CD14-positive monocyte (primary cell): ENCODE results near the gene NFYC. TPM values are rescaled to one million over a fixed set of nuclear protein-coding genes. Genes with fewer than 3 reads are reported as not detected.

Source experiments
- DNase-seq, 3 donors: peaks; one replicate each; pipeline ENCODE4 v3.0.0-alpha.2; 2011 to 2022
- H2AFZ ChIP-seq: 2 replicates; pipeline ENCODE4 v1.6.0; 2012; ENCODE audit warnings: mild to moderate bottlenecking, low read depth, low read length, inconsistent platforms; ENCODE audit not compliant: insufficient read depth, poor library complexity, severe bottlenecking
- H3K27ac ChIP-seq, 2 donors: 1 replicate in 1 of 2; 2 replicates in 1 of 2; pipeline ENCODE4 v1.5.1; 2012 to 2013; ENCODE audit warnings: low read length in 2 of 2, control low read depth in 1 of 2, inconsistent platforms in 1 of 2, low read depth in 1 of 2, mild to moderate bottlenecking in 1 of 2
- H3K27me3 ChIP-seq, 2 donors: one replicate each; pipeline versions ENCODE4 v1.6.0 to v1.6.1; 2011 to 2013; ENCODE audit warnings: low read length in 2 of 2; ENCODE audit not compliant: control insufficient read depth in 2 of 2, insufficient read depth in 2 of 2
- H3K36me3 ChIP-seq, 2 donors: replicated peaks in 1 of 2; 1 replicate in 1 of 2; 2 replicates in 1 of 2; pipeline versions ENCODE4 v1.5.1 to v1.6.1; 2012 to 2013; ENCODE audit warnings: low read length in 2 of 2, control low read depth in 1 of 2, inconsistent platforms in 1 of 2, mild to moderate bottlenecking in 1 of 2; ENCODE audit not compliant: insufficient read depth in 2 of 2, control insufficient read depth in 1 of 2
- H3K4me1 ChIP-seq, 2 donors: 1 replicate in 1 of 2; 2 replicates in 1 of 2; pipeline versions ENCODE4 v1.5.1 to v1.6.1; 2012 to 2013; ENCODE audit warnings: low read length in 2 of 2, control low read depth in 1 of 2, inconsistent platforms in 1 of 2, mild to moderate bottlenecking in 1 of 2, moderate library complexity in 1 of 2; ENCODE audit not compliant: insufficient read depth in 2 of 2, control insufficient read depth in 1 of 2
- H3K4me2 ChIP-seq: replicated peaks from 2 replicates; pipeline ENCODE3; 2012; ENCODE audit warnings: low read length, moderate library complexity, mild to moderate bottlenecking; ENCODE audit not compliant: poor library complexity, severe bottlenecking; ENCODE audit errors: extremely low read depth
- H3K4me3 ChIP-seq, 3 experiments: fragments of 200-600 bp in 1 of 3; sonication (generic) in 1 of 3; replicated peaks in 1 of 3; 1 replicate in 2 of 3; 2 replicates in 1 of 3; pipeline ENCODE4 v1.5.1; 2011 to 2013; ENCODE audit warnings: low read length in 3 of 3, mild to moderate bottlenecking in 3 of 3, control low read depth in 2 of 3, low read depth in 2 of 3, inconsistent platforms in 1 of 3, moderate library complexity in 1 of 3
- H3K79me2 ChIP-seq: 2 replicates; pipeline ENCODE4 v1.6.0; 2012; ENCODE audit warnings: mild to moderate bottlenecking, control low read depth, inconsistent platforms, low read length, moderate library complexity; ENCODE audit not compliant: insufficient read depth
- H3K9ac ChIP-seq: 2 replicates; pipeline ENCODE4 v1.6.0; 2017; ENCODE audit warnings: low read length, mild to moderate bottlenecking; ENCODE audit not compliant: insufficient read depth, poor library complexity, severe bottlenecking
- H3K9me3 ChIP-seq, 2 donors: replicated peaks in 1 of 2; 1 replicate in 1 of 2; 2 replicates in 1 of 2; pipeline versions ENCODE4 v1.5.1 to v1.6.1; 2012 to 2013; ENCODE audit warnings: low read length in 2 of 2, control low read depth in 1 of 2; ENCODE audit not compliant: control insufficient read depth in 1 of 2, insufficient read depth in 1 of 2
- H4K20me1 ChIP-seq: 2 replicates; pipeline ENCODE4 v1.6.0; 2012; ENCODE audit warnings: mild to moderate bottlenecking, low read length, control low read depth, moderate library complexity; ENCODE audit not compliant: insufficient read depth
- H3K27ac Mint-ChIP-seq, 7 donors: one replicate each; pipeline ENCODE4 v1.8.0; 2020; ENCODE audit warnings: mild to moderate bottlenecking in 7 of 7, mixed read lengths in 7 of 7, moderate library complexity in 6 of 7, inconsistent platforms in 2 of 7
- H3K27me3 Mint-ChIP-seq, 3 donors: one replicate each; pipeline ENCODE4 v1.8.0; 2021 to 2022; ENCODE audit warnings: low read depth in 3 of 3, mild to moderate bottlenecking in 3 of 3, mixed read lengths in 3 of 3, moderate library complexity in 3 of 3, inconsistent platforms in 1 of 3
- H3K36me3 Mint-ChIP-seq, 2 donors: one replicate each; pipeline ENCODE4 v1.8.0; 2020; ENCODE audit warnings: mixed read lengths in 2 of 2, inconsistent platforms in 1 of 2, mild to moderate bottlenecking in 1 of 2
- H3K4me1 Mint-ChIP-seq: one replicate; pipeline ENCODE4 v1.8.0; 2020; ENCODE audit warnings: mild to moderate bottlenecking, mixed read lengths
- H3K4me3 Mint-ChIP-seq, 2 donors: one replicate each; pipeline ENCODE4 v1.8.0; 2020; ENCODE audit warnings: mild to moderate bottlenecking in 2 of 2, mixed read lengths in 2 of 2, moderate library complexity in 1 of 2
- H3K9me3 Mint-ChIP-seq, 7 donors: one replicate each; pipeline ENCODE4 v1.8.0; 2020 to 2022; ENCODE audit warnings: mixed read lengths in 7 of 7, mild to moderate bottlenecking in 6 of 7, moderate library complexity in 6 of 7, inconsistent platforms in 2 of 7
- WGBS: methylation state at CpG from one replicate; pipeline ENCODE4 v1.1.5; 2013; ENCODE audit warnings: missing lambda C conversion rate; ENCODE audit not compliant: insufficient coverage; 5-methylcytosine and 5-hydroxymethylcytosine counted together
- intact Hi-C, 2 donors: fragments of 100-400 bp; cut with micrococcal nuclease; formaldehyde crosslinking; loops; one replicate each; pipeline versions ENCODE4 v1.15.0 to v1.15.1; 2023
- polyA plus RNA-seq, 3 donors: library from polyadenylated mRNA; depleted of rRNA in 1 of 3; unstranded in 2 of 3; stranded (reverse) in 1 of 3; fragments of 300-500 nt in 2 of 3; fragments of >200 nt in 1 of 3; fragmentation: Illumina TruSeq in 2 of 3; gene quantifications; 1 replicate in 2 of 3; 2 replicates in 1 of 3; pipeline ENCODE4 v1.2.3, GENCODE V29; 2012 to 2021
- TF ChIP-seq, protein P1 (sequence below): fragments of 200-600 bp; IDR thresholded peaks from one replicate; pipeline ENCODE4 v1.8.0; 2022; ENCODE audit warnings: antibody characterized with exemption, mild to moderate bottlenecking

NFYC gene
- polyA plus RNA-seq, 3 donors: 61.2 to 142 (median 68.2) TPM

DNA sequence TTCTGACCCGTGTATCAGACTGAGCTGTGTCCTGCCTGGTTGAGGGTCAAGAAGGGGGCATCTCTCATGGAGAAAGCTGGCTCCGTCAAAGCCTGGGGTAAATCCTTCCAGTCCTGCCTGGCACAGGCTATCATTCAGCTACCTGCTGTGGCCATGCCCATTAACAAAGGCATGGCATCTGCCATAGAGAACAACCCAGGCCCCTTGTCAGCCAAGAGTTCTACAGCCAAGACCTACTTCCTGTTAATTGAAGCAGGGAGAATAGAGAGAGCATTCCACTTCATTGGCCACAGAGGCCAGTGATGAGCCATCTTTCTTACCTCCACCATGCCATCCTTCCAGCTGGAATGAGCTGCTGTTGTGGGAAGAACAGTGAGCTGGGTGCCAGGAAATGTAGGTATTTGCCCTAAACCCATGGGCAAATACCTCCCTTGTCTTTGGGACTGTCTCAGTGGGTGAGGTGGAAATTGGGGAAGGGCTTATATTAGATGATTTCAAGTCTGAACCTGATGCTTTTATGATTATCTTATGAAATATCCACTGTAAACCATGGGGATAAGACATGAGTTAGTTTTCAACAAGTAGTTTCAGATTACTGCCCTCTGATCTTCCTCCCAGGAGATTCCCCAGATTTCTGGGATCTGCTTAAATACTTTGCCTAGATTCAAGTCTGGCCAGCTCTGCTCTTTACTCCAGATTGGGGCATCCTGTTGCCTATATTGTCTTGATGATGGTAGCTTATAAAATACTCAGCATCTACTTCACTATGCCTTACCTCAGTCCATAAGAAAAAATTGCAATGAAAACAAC is 80.8 kb downstream of the NFYC start:
- H3K9me3 Mint-ChIP-seq: peaks cover 0 to 10% (median 6%) of the 10 kb centered on the region in 7 donors

DNA sequence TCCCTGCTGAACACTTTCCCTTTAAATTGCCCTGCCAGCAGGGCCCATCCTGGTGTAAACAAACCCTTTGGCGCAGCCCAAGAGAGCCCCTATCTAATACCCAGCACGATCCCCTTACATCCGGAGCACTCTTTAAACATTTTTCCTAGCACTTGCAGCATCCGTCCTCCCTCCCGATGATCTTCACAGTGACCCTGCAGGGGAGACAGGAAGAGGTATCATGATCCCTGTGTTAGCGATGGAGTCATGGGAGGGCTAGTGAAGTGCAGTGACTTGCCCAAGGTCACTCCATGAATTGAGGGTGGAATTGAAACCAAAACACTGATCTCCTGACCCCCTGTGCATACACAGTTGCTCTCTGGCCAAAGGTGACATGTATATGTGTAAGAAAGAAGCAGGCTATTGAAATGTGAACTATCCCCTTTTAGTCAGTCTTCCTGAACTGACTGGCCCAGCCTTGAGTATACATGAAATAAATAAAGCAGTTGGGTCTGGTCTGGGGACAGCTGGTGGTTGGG is 82.3 kb downstream of the NFYC start:
- Histone ChIP-seq H3K36me3 (peaks cover 42 to 77% of the 10 kb centered on the region in 2 donors), H3K4me1 (no peaks in the 10 kb centered on the region), H3K79me2 (no peaks in the 10 kb centered on the region), H3K4me2 (no peak overlapping the region), H3K4me3 (no peak overlapping the region), H3K27ac (no peak overlapping the region), H3K9ac (no peak overlapping the region), H3K9me3 (peaks cover 0 to 5% of the 10 kb centered on the region in 2 donors), H2AFZ (no peak overlapping the region), H4K20me1 (peaks cover 11% of the 10 kb centered on the region), H3K27me3 (no peaks in the 10 kb centered on the region)
- intact Hi-C loops: loop anchor here in 1 of 2 donors (10.0 kb wide), 1 partner anchor 181 kb away; no protein-coding TSS in a partner anchor
- H3K27ac Mint-ChIP-seq: no peak overlapping the region
- WGBS: 90% methylated on average over 3 of the region's 6 CpGs
- TF ChIP-seq, protein P1, sequence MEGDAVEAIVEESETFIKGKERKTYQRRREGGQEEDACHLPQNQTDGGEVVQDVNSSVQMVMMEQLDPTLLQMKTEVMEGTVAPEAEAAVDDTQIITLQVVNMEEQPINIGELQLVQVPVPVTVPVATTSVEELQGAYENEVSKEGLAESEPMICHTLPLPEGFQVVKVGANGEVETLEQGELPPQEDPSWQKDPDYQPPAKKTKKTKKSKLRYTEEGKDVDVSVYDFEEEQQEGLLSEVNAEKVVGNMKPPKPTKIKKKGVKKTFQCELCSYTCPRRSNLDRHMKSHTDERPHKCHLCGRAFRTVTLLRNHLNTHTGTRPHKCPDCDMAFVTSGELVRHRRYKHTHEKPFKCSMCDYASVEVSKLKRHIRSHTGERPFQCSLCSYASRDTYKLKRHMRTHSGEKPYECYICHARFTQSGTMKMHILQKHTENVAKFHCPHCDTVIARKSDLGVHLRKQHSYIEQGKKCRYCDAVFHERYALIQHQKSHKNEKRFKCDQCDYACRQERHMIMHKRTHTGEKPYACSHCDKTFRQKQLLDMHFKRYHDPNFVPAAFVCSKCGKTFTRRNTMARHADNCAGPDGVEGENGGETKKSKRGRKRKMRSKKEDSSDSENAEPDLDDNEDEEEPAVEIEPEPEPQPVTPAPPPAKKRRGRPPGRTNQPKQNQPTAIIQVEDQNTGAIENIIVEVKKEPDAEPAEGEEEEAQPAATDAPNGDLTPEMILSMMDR: no peak
- peaks cover 80 to 82% of the 10 kb centered on the region in 2 donors for H3K36me3 Mint-ChIP-seq
- no peak for DNase-seq
- H3K4me1 Mint-ChIP-seq: no peaks in the 10 kb centered on the region
- peaks cover 0 to 11% (median 6%) of the 10 kb centered on the region in 7 donors for H3K9me3 Mint-ChIP-seq
- H3K27me3 Mint-ChIP-seq: peaks cover 0 to 2% (median 0%) of the 10 kb centered on the region in 3 donors
- H3K4me3 Mint-ChIP-seq: no peak overlapping the region

More for the DNA sequence above, 80.8 kb downstream of the NFYC start:
- Mint-ChIP-seq H3K4me1 (no peaks in the 10 kb centered on the region), H3K27ac (peak overlapping the region in 3 of 7 donors; percentile 15 to 37 (median 22)), H3K4me3 (no peak overlapping the region), H3K27me3 (peaks cover 0 to 2% (median 0%) of the 10 kb centered on the region in 3 donors), H3K36me3 (peaks cover 85 to 89% of the 10 kb centered on the region in 2 donors)
- WGBS: 92% methylated on average over 1 of the region's 2 CpGs
- Histone ChIP-seq H2AFZ (no peak overlapping the region), H3K36me3 (peaks cover 57 to 91% of the 10 kb centered on the region in 2 donors), H3K9me3 (peaks cover 0 to 5% of the 10 kb centered on the region in 2 donors), H3K79me2 (no peaks in the 10 kb centered on the region), H4K20me1 (peaks cover 13% of the 10 kb centered on the region), H3K27ac (peak overlapping the region in 1 of 2 donors; percentile 48), H3K27me3 (no peaks in the 10 kb centered on the region), H3K4me2 (no peak overlapping the region), H3K4me3 (no peak overlapping the region), H3K4me1 (no peaks in the 10 kb centered on the region), H3K9ac (no peak overlapping the region)
- no peak for DNase-seq
- intact Hi-C loops: loop anchor here in 1 of 2 donors (10.0 kb wide), 1 partner anchor 182 kb away; no protein-coding TSS in a partner anchor
- TF ChIP-seq, protein P1: no peak
